Heart right ventricle (tissue), 16 donors: ENCODE data around the gene DRAM1. TPM values are rescaled to one million over a fixed set of nuclear protein-coding genes. Genes with fewer than 3 reads are reported as not detected.

Experiments used
- ATAC-seq, 8 donors: fragments of 200-7000 bp; cut with Tn5 transposase; one replicate each; pipeline ENCODE4 v1.9.1; 2020; ENCODE audit warnings: mild to moderate bottlenecking in 8 of 8, moderate library complexity in 8 of 8, moderate number of reproducible peaks in 1 of 8
- DNase-seq, 2 donors: peaks; one replicate each; pipeline ENCODE4 v3.0.0-alpha.2; 2020
- H3K27ac ChIP-seq, 10 donors: fragments of 200-600 bp; sonication (generic) in 2 of 10; one replicate each; pipeline versions ENCODE4 v1.5.0 to v1.8.0; 2020 to 2022; ENCODE audit warnings: mild to moderate bottlenecking in 3 of 10
- H3K27me3 ChIP-seq, 7 donors: fragments of 200-600 bp; one replicate each; pipeline ENCODE4 v1.8.0; 2021 to 2022; ENCODE audit warnings: mild to moderate bottlenecking in 2 of 7
- H3K36me3 ChIP-seq, 9 donors: fragments of 200-600 bp; sonication (generic) in 1 of 9; one replicate each; pipeline versions ENCODE4 v1.5.0 to v1.8.0; 2020 to 2022; ENCODE audit warnings: mild to moderate bottlenecking in 2 of 9
- H3K4me1 ChIP-seq, 9 donors: fragments of 200-600 bp; sonication (generic) in 1 of 9; one replicate each; pipeline versions ENCODE4 v1.5.0 to v1.8.0; 2020 to 2022; ENCODE audit warnings: mild to moderate bottlenecking in 4 of 9
- H3K4me3 ChIP-seq, 10 donors: fragments of 200-600 bp; sonication (generic) in 2 of 10; one replicate each; pipeline versions ENCODE4 v1.5.0 to v1.8.0; 2020 to 2022; ENCODE audit warnings: mild to moderate bottlenecking in 7 of 10, moderate library complexity in 2 of 10
- H3K9me3 ChIP-seq, 11 donors: fragments of 200-600 bp in 10 of 11; sonication (generic) in 2 of 11; one replicate each; pipeline versions ENCODE4 v1.5.0 to v1.8.0; 2013 to 2022; ENCODE audit warnings: mild to moderate bottlenecking in 2 of 11, control low read depth in 1 of 11, moderate library complexity in 1 of 11
- CTCF ChIP-seq, 9 donors: fragments of 200-600 bp; sonication (generic) in 2 of 9; IDR thresholded peaks; one replicate each; pipeline versions ENCODE4 v1.5.0 to v1.8.0; 2021 to 2022; ENCODE audit warnings: antibody characterized with exemption in 9 of 9, mild to moderate bottlenecking in 5 of 9, moderate library complexity in 1 of 9
- WGBS, 2 donors: extraction: QIAGEN DNeasy Blood & Tissue Kit; methylation state at CpG; one replicate each; pipeline ENCODE4 v1.1.7; 2013; ENCODE audit warnings: inconsistent platforms in 1 of 2; 5-methylcytosine and 5-hydroxymethylcytosine counted together
- intact Hi-C, 10 donors: fragments of 100-400 bp; cut with DNase I; formaldehyde crosslinking; loops; one replicate each; pipeline versions ENCODE4 v1.11.1 to v1.14.2; 2022
- polyA plus RNA-seq, 2 donors: library from polyadenylated mRNA; stranded (reverse); fragments of 200-250 nt; gene quantifications; one replicate each; pipeline ENCODE4 v1.2.3, GENCODE V29; 2013
- total RNA-seq, 10 donors: library from RNA; stranded (reverse); fragmentation: NEBNext Ultra II Directional in 3 of 10; extraction: Animal tissue kit (Norgen Biotek cat#: 25700) in 3 of 10; gene quantifications; one replicate each; pipeline versions ENCODE4 v1.2.1 to v1.2.4, GENCODE V29; 2021 to 2023
- donor health status: Arrhythmogenic right ventricular cardiomyopathy.
- donor health status: ischemic (EF 13 %, LVEDD 7.1; RV severe dilation, severe dysfunction).
- donor health status: healthy with polysubstance abuse.
- donor health status: DM: no; HTN: yes; CAD: no.
- donor health status: DM: no; HTN: no; CAD: no.
- donor health status: ischemic (EF 25% LVEDD 6.9; RV normal size, moderate dysfunction).
- donor health status: ischemic (EF 25% LVEDD 5.7; RV mildly dilated, moderate dysfunction).
- donor health status: healthy.
- donor health status: DM: yes; HTN: yes; CAD: no.
- donor health status: Ischemic cardiomyopathy.
- donor health status: ischemic (EF 35%, LVEDD 5.7; RV mildly dilated, moderate dysfunction).
- donor health status: nonischemic (EF 11% LVEDD 7.7; RV severe dilation, severe dysfunction).
- donor health status: DM: yes; HTN: yes; CAD: no.
- donor health status: PGD.
- donor health status: ischemic (EF 29% LVEDD 5.4; RV normal size, mild dysfunction).
- donor health status: nonischemic (EF 23%, LVEDD 6.1; RV moderate dilation, normal function).

The DRAM1 gene
- total and polyA plus RNA-seq, 12 donors = 2.4 to 19.6 (median 3.7) TPM

GRCh38 chr12:101928556-101928955 lies 51.2 kb downstream of the DRAM1 start:
- intact Hi-C loops = loop anchor here in 1 of 10 donors (10.0 kb wide), 1 partner anchor 836 kb away; no protein-coding TSS in a partner anchor
- no peak for TF ChIP-seq CTCF (IDR thresholded peaks at IDR 0.05)
- ATAC-seq (no peak), DNase-seq (no peak)
- no peak overlapping the region for H3K4me3 ChIP-seq
- peaks cover 0 to 35% (median 0%) of the 10 kb centered on the region in 9 donors for H3K4me1 ChIP-seq
- no peaks in the 10 kb centered on the region for H3K27me3 ChIP-seq
- H3K27ac ChIP-seq = peak overlapping the region in 5 of 10 donors; percentile 2 to 85 (median 79)
- no peaks in the 10 kb centered on the region for H3K36me3 ChIP-seq
- no peaks in the 10 kb centered on the region for H3K9me3 ChIP-seq
- WGBS, 2 donors = 89 to 91% methylated on average over 5 of the region's 5 CpGs

- WGBS, 2 donors = 82 to 86% methylated on average over 11 of the region's 11 CpGs
- ATAC-seq (no peak), DNase-seq (no peak)
- no peak overlapping the region for H3K4me3 ChIP-seq
- peaks cover 0 to 38% (median 0%) of the 10 kb centered on the region in 9 donors for H3K4me1 ChIP-seq
- no peaks in the 10 kb centered on the region for H3K27me3 ChIP-seq
- no peaks in the 10 kb centered on the region for H3K36me3 ChIP-seq
- H3K27ac ChIP-seq = peak overlapping the region in 1 of 10 donors; percentile 85
- intact Hi-C loops = loop anchor here in 2 of 10 donors (10.0 kb wide), 2 partner anchors 555 to 835 kb away; partner anchors contain the start of gene IGF1 (in 1 of the 2)
- TF ChIP-seq CTCF (IDR thresholded peaks at IDR 0.05) = no peak
- no peaks in the 10 kb centered on the region for H3K9me3 ChIP-seq
These were observed 52.1 kb downstream of the DRAM1 start for GRCh38 chr12:101929365-101930041.

- peaks cover 0 to 33% (median 3%) of the 10 kb centered on the region in 9 donors for H3K4me1 ChIP-seq
- H3K36me3 ChIP-seq = no peaks in the 10 kb centered on the region
- H3K27ac ChIP-seq = peak overlapping the region in 1 of 10 donors; percentile 76
- no peak for TF ChIP-seq CTCF (IDR thresholded peaks at IDR 0.05)
- intact Hi-C loops = loop anchor here in 1 of 10 donors (10.0 kb wide), 1 partner anchor 553 kb away; the partner anchor contains the start of gene IGF1
- no peak overlapping the region for H3K4me3 ChIP-seq
- no peak for ATAC-seq
- WGBS, 2 donors = 83 to 86% methylated on average over 5 of the region's 5 CpGs
- no peak for DNase-seq
- H3K27me3 ChIP-seq = no peaks in the 10 kb centered on the region
- no peaks in the 10 kb centered on the region for H3K9me3 ChIP-seq
These were observed 54.3 kb downstream of the DRAM1 start for GRCh38 chr12:101931498-101932326.

- DNase-seq (no peak), ATAC-seq (peak in 1 of 8 donors; percentile 6)
- H3K4me3 ChIP-seq = no peak overlapping the region
- no peaks in the 10 kb centered on the region for H3K36me3 ChIP-seq
- H3K27ac ChIP-seq = peak overlapping the region in 6 of 10 donors; percentile 44 to 80 (median 66)
- H3K27me3 ChIP-seq = no peaks in the 10 kb centered on the region
- intact Hi-C loops = loop anchor here in 1 of 10 donors (10.0 kb wide), 1 partner anchor 551 kb away; the partner anchor contains the start of gene IGF1
- TF ChIP-seq CTCF (IDR thresholded peaks at IDR 0.05) = no peak
- WGBS, 2 donors = 63 to 77% methylated on average over 5 of the region's 5 CpGs
- no peaks in the 10 kb centered on the region for H3K9me3 ChIP-seq
- peaks cover 0 to 18% (median 3%) of the 10 kb centered on the region in 9 donors for H3K4me1 ChIP-seq
These were observed 56.6 kb downstream of the DRAM1 start for GRCh38 chr12:101933866-101934514.
